ENCODE results near the gene ALPL.

ALPL gene

DNA sequence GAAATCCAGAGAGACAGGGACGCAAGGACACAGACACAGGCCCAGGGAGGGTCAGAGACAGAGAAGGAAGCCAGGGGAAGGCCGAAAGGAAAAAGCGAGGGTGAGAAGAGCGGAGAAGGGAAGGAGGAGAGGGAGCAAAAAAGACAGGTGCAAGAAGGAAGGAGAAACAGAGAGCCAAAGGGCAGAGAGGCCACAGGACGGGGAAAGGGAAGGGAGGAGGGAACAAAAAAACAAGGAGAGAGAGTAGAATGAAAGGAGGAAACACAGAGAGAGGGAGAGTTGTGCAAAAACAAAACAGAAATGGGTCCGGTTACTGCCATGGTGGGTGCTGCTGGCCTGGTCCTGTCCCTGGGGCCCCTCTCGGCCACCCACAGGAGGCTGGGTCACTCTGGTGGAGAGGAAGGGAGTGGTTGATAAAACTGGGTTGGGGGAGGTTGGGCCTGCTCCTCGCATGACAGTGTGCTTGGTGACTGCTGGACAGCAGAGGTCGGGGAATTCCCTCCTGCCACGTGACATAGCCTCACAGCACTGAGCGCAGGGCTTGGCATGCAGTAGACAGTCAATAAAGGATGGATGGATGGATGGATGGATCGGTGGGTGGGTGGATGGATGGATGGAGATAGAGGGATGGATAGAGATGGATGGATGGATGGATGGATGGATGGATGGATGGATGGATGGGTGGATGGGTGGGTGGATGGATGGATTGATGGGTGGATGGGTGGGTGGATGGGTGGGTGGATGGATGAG is 95.2 kb downstream of the ALPL start:
- no peaks in the 10 kb centered on the region for H3K79me2 ChIP-seq (ENCODE audit: low read length)
- H3K27ac ChIP-seq (ENCODE audit: low read length) = no peak overlapping the region
- no peaks in the 10 kb centered on the region for H3K9me3 ChIP-seq (ENCODE audit: insufficient read depth, low read length)
- H3K36me3 ChIP-seq (replicated peaks; ENCODE audit: low read depth, low read length) = no peaks in the 10 kb centered on the region
- H3K9ac ChIP-seq (ENCODE audit: low read length) = no peak overlapping the region
- no peaks in the 10 kb centered on the region for H4K20me1 ChIP-seq (ENCODE audit: insufficient read depth, low read length)
- no peak overlapping the region for H3K4me3 ChIP-seq (ENCODE audit: low read length)
- no peaks in the 10 kb centered on the region for H3K27me3 ChIP-seq (ENCODE audit: low read depth, low read length)
- no peak for TF ChIP-seq EZH2phosphoT487 (IDR thresholded peaks at IDR 0.05; ENCODE audit: low read depth)
- TF ChIP-seq, protein P1, sequence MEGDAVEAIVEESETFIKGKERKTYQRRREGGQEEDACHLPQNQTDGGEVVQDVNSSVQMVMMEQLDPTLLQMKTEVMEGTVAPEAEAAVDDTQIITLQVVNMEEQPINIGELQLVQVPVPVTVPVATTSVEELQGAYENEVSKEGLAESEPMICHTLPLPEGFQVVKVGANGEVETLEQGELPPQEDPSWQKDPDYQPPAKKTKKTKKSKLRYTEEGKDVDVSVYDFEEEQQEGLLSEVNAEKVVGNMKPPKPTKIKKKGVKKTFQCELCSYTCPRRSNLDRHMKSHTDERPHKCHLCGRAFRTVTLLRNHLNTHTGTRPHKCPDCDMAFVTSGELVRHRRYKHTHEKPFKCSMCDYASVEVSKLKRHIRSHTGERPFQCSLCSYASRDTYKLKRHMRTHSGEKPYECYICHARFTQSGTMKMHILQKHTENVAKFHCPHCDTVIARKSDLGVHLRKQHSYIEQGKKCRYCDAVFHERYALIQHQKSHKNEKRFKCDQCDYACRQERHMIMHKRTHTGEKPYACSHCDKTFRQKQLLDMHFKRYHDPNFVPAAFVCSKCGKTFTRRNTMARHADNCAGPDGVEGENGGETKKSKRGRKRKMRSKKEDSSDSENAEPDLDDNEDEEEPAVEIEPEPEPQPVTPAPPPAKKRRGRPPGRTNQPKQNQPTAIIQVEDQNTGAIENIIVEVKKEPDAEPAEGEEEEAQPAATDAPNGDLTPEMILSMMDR (IDR thresholded peaks at IDR 0.05; ENCODE audit: low read depth, low read length) = no peak
- H2AFZ ChIP-seq (ENCODE audit: low read depth, low read length) = no peak overlapping the region
- H3K4me1 ChIP-seq (ENCODE audit: low read length) = no peaks in the 10 kb centered on the region
- H3K4me2 ChIP-seq (ENCODE audit: low read length) = no peak overlapping the region

DNA sequence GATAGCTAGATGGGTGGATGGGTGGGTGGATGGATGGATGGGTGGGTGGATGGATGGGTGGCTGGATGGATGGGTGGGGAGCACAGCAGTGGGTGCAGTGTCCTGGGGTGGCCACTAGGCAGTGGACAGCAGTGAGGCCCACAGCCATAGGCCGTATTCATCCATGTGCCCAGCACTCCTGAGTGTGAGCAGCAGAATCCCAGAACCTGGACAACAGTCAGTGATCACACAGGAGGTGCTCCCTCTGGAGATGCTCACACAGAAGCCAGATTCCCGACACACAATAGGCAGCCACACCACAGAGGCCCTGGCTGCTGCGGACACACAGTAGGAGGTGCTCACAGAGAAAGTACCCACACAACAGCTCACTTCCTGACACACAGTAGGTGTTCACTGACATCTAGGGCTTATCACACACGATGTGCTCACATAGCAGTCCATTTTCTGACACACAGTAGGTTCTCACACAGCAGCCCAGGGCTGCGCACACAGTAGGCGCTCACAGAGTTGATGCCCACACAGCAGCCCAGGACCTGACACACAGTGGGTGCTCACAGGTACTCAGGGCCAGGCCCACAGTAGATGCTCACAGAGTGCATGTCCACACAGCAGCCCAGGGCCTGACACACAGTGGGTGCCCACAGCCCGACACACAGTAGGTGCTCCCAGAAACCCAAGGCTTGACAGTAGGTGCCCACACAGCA is 95.9 kb downstream of the ALPL start:
- Histone ChIP-seq H3K4me3 (ENCODE audit: low read length) (no peak overlapping the region), H3K79me2 (ENCODE audit: low read length) (no peaks in the 10 kb centered on the region), H4K20me1 (ENCODE audit: insufficient read depth, low read length) (no peaks in the 10 kb centered on the region), H3K9ac (ENCODE audit: low read length) (no peak overlapping the region), H3K27ac (ENCODE audit: low read length) (no peak overlapping the region), H2AFZ (ENCODE audit: low read depth, low read length) (no peak overlapping the region), H3K36me3 (replicated peaks; ENCODE audit: low read depth, low read length) (no peaks in the 10 kb centered on the region), H3K9me3 (ENCODE audit: insufficient read depth, low read length) (no peaks in the 10 kb centered on the region), H3K4me2 (ENCODE audit: low read length) (no peak overlapping the region), H3K4me1 (ENCODE audit: low read length) (no peaks in the 10 kb centered on the region), H3K27me3 (ENCODE audit: low read depth, low read length) (no peaks in the 10 kb centered on the region)
- TF ChIP-seq EZH2phosphoT487 (IDR thresholded peaks at IDR 0.05; ENCODE audit: low read depth) = no peak
- TF ChIP-seq, protein P1 (IDR thresholded peaks at IDR 0.05; ENCODE audit: low read depth, low read length) = no peak

DNA sequence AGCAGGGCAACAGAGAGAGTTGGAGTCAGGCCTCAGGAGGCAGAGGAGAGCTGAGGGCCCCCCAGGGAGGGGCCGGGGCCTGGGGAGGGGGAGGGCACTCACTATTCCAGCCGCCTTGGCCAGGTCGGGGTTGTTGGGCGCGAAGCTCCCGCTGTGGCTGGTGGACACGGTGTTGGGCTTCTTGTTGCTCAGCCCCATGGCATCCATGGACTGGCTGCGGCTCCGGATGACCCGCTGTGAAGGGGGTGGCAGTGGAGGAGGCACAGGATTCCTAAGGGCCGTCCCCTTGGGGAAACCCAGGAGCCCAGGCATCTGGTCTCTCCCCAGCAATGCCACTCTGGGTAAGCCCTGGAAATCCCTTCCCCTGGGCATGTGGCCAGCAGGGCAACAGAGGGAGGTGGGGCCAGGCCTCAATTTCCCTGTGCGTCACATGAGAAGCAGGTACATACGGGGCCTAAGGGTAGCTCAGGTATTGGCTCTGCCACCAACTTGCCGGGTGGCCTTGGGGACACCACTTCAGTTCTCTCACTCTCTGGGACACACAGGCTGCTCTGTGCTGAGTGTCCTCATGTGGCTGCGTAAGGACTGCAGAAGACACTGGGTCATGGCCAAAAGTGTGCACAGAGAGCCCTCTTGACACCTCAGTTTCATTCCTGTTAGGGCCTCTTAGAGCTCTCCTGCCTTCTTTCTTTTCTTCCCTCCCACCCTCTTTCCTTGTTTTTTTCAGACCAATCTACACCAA is 96.9 kb downstream of the ALPL start:
- Histone ChIP-seq H3K27me3 (ENCODE audit: low read depth, low read length) (no peaks in the 10 kb centered on the region), H3K36me3 (replicated peaks; ENCODE audit: low read depth, low read length) (no peaks in the 10 kb centered on the region), H2AFZ (ENCODE audit: low read depth, low read length) (no peak overlapping the region)

More for the DNA sequence above, 96.9 kb downstream of the ALPL start:
- H3K27ac ChIP-seq (ENCODE audit: low read length) = no peak overlapping the region
- no peak for TF ChIP-seq EZH2phosphoT487 (IDR thresholded peaks at IDR 0.05; ENCODE audit: low read depth)
- TF ChIP-seq, protein P1 (IDR thresholded peaks at IDR 0.05; ENCODE audit: low read depth, low read length) = no peak
- H3K9me3 ChIP-seq (ENCODE audit: insufficient read depth, low read length) = no peaks in the 10 kb centered on the region
- no peak overlapping the region for H3K9ac ChIP-seq (ENCODE audit: low read length)
- no peaks in the 10 kb centered on the region for H3K79me2 ChIP-seq (ENCODE audit: low read length)
- H3K4me2 ChIP-seq (ENCODE audit: low read length) = no peak overlapping the region
- no peaks in the 10 kb centered on the region for H4K20me1 ChIP-seq (ENCODE audit: insufficient read depth, low read length)
- H3K4me1 ChIP-seq (ENCODE audit: low read length) = no peaks in the 10 kb centered on the region
- no peak overlapping the region for H3K4me3 ChIP-seq (ENCODE audit: low read length)

Measured in OCI-LY3 (cell line).